ENCODE results near the gene MTX3. TPM values are rescaled to one million over a fixed set of nuclear protein-coding genes. Genes with fewer than 3 reads are reported as not detected.

Gene MTX3
- total RNA-seq, 6 experiments from 2014 or later = 4.4 to 9.1 (median 6.9) TPM

GRCh38 chr5:79932510-79933504, 58.3 kb downstream of the MTX3 start:
- no peaks in the 10 kb centered on the region for H3K27me3 ChIP-seq
- WGBS (ENCODE audit: insufficient coverage, low coverage, low lambda C conversion rate, missing lambda C conversion rate) = 65% methylated on average over 2 of the region's 10 CpGs
- H3K4me1 ChIP-seq = no peaks in the 10 kb centered on the region
- intact Hi-C loops (cut with DNase I) = no loop called here
- H3K9me3 ChIP-seq = no peaks in the 10 kb centered on the region
- DNase-seq (no peak), ATAC-seq (no peak)
- no peaks in the 10 kb centered on the region for H3K36me3 ChIP-seq
- TF ChIP-seq CTCF (IDR thresholded peaks at IDR 0.05) = no peak
- TF ChIP-seq POLR2A (IDR thresholded peaks at IDR 0.05) = no peak
- H3K4me3 ChIP-seq = no peak overlapping the region
- no peak overlapping the region for H3K27ac ChIP-seq

GRCh38 chr5:79931866-79932265, 59.2 kb downstream of the MTX3 start:
- no peak overlapping the region for H3K27ac ChIP-seq
- no peak overlapping the region for H3K4me3 ChIP-seq
- no peaks in the 10 kb centered on the region for H3K9me3 ChIP-seq
- intact Hi-C loops (cut with DNase I) = no loop called here
- 73% methylated on average over 4 of the region's 4 CpGs for WGBS (ENCODE audit: insufficient coverage, low coverage, low lambda C conversion rate, missing lambda C conversion rate)
- no peak for TF ChIP-seq POLR2A (IDR thresholded peaks at IDR 0.05)
- TF ChIP-seq CTCF (IDR thresholded peaks at IDR 0.05) = no peak
- ATAC-seq (no peak), DNase-seq (no peak)
- H3K4me1 ChIP-seq = no peaks in the 10 kb centered on the region
- no peaks in the 10 kb centered on the region for H3K27me3 ChIP-seq
- no peaks in the 10 kb centered on the region for H3K36me3 ChIP-seq

GRCh38 chr5:79931409-79931808, 59.7 kb downstream of the MTX3 start:
- Histone ChIP-seq H3K9me3 (no peaks in the 10 kb centered on the region), H3K4me1 (no peaks in the 10 kb centered on the region), H3K36me3 (no peaks in the 10 kb centered on the region), H3K27ac (no peak overlapping the region), H3K27me3 (no peaks in the 10 kb centered on the region), H3K4me3 (no peak overlapping the region)
- DNase-seq (no peak), ATAC-seq (no peak)
- TF ChIP-seq CTCF (IDR thresholded peaks at IDR 0.05) (no peak), POLR2A (IDR thresholded peaks at IDR 0.05) (no peak)
- WGBS (ENCODE audit: insufficient coverage, low coverage, low lambda C conversion rate, missing lambda C conversion rate) = 86% methylated on average over 2 of the region's 2 CpGs
- intact Hi-C loops (cut with DNase I) = no loop called here

GRCh38 chr5:79929095-79929494, 62.0 kb downstream of the MTX3 start:
- WGBS (ENCODE audit: insufficient coverage, low coverage, low lambda C conversion rate, missing lambda C conversion rate) = 33% methylated on average over 2 of the region's 5 CpGs
- Histone ChIP-seq H3K27ac (no peak overlapping the region), H3K9me3 (no peaks in the 10 kb centered on the region), H3K4me1 (no peaks in the 10 kb centered on the region), H3K4me3 (no peak overlapping the region), H3K36me3 (no peaks in the 10 kb centered on the region), H3K27me3 (no peaks in the 10 kb centered on the region)
- DNase-seq (no peak), ATAC-seq (no peak)
- intact Hi-C loops (cut with DNase I) = no loop called here
- TF ChIP-seq POLR2A (IDR thresholded peaks at IDR 0.05) (no peak), CTCF (IDR thresholded peaks at IDR 0.05) (no peak)

Small RNA genes lying within 50 kb of the gene (small RNA-seq; reads per million reads assigned to genes)
- 0 reads per million in 2 experiments for gene TRMT112P2

Other genes starting within 250 kb of the MTX3 start
- under 1 TPM in 2 of 6 experiments, not detected in 4; 0.24 to 0.37 TPM for gene THBS4, start 44.1 kb upstream of the MTX3 start, total RNA-seq